GM23248 (cell line): ENCODE measurements around the gene PLEKHG4B. TPM values are rescaled to one million over a fixed set of nuclear protein-coding genes. Genes with fewer than 3 reads are reported as not detected.

Experiments used
- DNase-seq: peaks from one replicate; pipeline ENCODE4 v3.0.0-alpha.2; 2015
- H2AFZ ChIP-seq: fragments of 200-600 bp; sonication (generic); 2 replicates; pipeline ENCODE4 v1.6.1; 2016; ENCODE audit warnings: antibody characterized with exemption
- H3F3A ChIP-seq: fragments of 200-600 bp; sonication (generic); 2 replicates; pipeline ENCODE4 v1.6.1; 2016; ENCODE audit warnings: mild to moderate bottlenecking, antibody characterized with exemption, mixed run types; ENCODE audit not compliant: insufficient read depth
- H3K27ac ChIP-seq: fragments of 200-600 bp; sonication (generic); 2 replicates; pipeline ENCODE4 v1.5.1; 2016; ENCODE audit warnings: mild to moderate bottlenecking
- H3K27me3 ChIP-seq: fragments of 200-600 bp; sonication (generic); replicated peaks from 2 replicates; pipeline ENCODE4 v1.6.1; 2016; ENCODE audit warnings: mild to moderate bottlenecking; ENCODE audit not compliant: insufficient read depth
- H3K36me3 ChIP-seq: fragments of 200-600 bp; sonication (generic); 2 replicates; pipeline ENCODE4 v1.6.1; 2016; ENCODE audit warnings: low read depth, mild to moderate bottlenecking
- H3K4me1 ChIP-seq: fragments of 200-600 bp; sonication (generic); 2 replicates; pipeline ENCODE4 v1.6.1; 2016; ENCODE audit warnings: mild to moderate bottlenecking; ENCODE audit not compliant: insufficient read depth
- H3K4me2 ChIP-seq: fragments of 200-600 bp; sonication (generic); one replicate; pipeline ENCODE4 v1.6.1; 2016; ENCODE audit warnings: mild to moderate bottlenecking; ENCODE audit not compliant: unreplicated experiment
- H3K4me3 ChIP-seq: fragments of 200-600 bp; sonication (generic); 2 replicates; pipeline ENCODE4 v1.5.1; 2016; ENCODE audit warnings: mild to moderate bottlenecking
- H3K79me2 ChIP-seq: fragments of 200-600 bp; sonication (generic); 2 replicates; pipeline ENCODE4 v1.6.1; 2016; ENCODE audit warnings: mild to moderate bottlenecking; ENCODE audit not compliant: insufficient read depth
- H3K9ac ChIP-seq: fragments of 200-600 bp; sonication (generic); 2 replicates; pipeline ENCODE4 v1.6.1; 2016; ENCODE audit warnings: mild to moderate bottlenecking
- H3K9me2 ChIP-seq: fragments of 200-600 bp; sonication (generic); 2 replicates; pipeline ENCODE4 v1.6.1; 2016; ENCODE audit warnings: mixed run types, mild to moderate bottlenecking, moderate library complexity; ENCODE audit not compliant: insufficient read depth
- H3K9me3 ChIP-seq: fragments of 200-600 bp; sonication (generic); one replicate; pipeline ENCODE4 v1.6.1; 2017; ENCODE audit warnings: low read depth
- H4K20me1 ChIP-seq: fragments of 200-600 bp; sonication (generic); 2 replicates; pipeline ENCODE4 v1.6.0; 2016; ENCODE audit not compliant: insufficient read depth
- EZH2 ChIP-seq: fragments of 200-600 bp; sonication (generic); IDR thresholded peaks from 2 replicates; pipeline ENCODE4 v1.6.1; 2018; ENCODE audit warnings: antibody characterized with exemption, mild to moderate bottlenecking; ENCODE audit not compliant: insufficient read depth, poor library complexity, severe bottlenecking
- EZH2phosphoT487 ChIP-seq: fragments of 200-600 bp; sonication (generic); IDR thresholded peaks from 2 replicates; pipeline ENCODE4 v1.6.1; 2018; ENCODE audit warnings: antibody characterized with exemption, moderate library complexity, mild to moderate bottlenecking, low read depth; ENCODE audit not compliant: insufficient read depth
- WGBS, 2 experiments: methylation state at CpG; one replicate each; pipeline ENCODE4 v1.1.6; 2015 to 2017; ENCODE audit warnings: low lambda C conversion rate in 2 of 2, low coverage in 1 of 2; ENCODE audit errors: missing lambda C conversion rate in 2 of 2; 5-methylcytosine and 5-hydroxymethylcytosine counted together
- in situ Hi-C: fragments of 300-500 bp; cut with MboI; formaldehyde crosslinking; loops from 2 replicates; pipeline ENCODE4 v1.15.0; 2020
- polyA plus RNA-seq: library from polyadenylated mRNA; unstranded; fragments of >200 nt; fragmentation: Nextera tagmentation; extraction: Ambion mirVana; gene quantifications from 2 replicates; pipeline ENCODE4 v1.2.1, GENCODE V29; 2016
- total RNA-seq: library from RNA; depleted of rRNA; stranded (reverse); fragments of >200 nt; shearing (Covaris generic); gene quantifications from 2 replicates; pipeline ENCODE4 v1.2.3, GENCODE V29; 2014

PLEKHG4B gene
- total and polyA plus RNA-seq, 2 experiments from 2014 or later, result not detected

DNA sequence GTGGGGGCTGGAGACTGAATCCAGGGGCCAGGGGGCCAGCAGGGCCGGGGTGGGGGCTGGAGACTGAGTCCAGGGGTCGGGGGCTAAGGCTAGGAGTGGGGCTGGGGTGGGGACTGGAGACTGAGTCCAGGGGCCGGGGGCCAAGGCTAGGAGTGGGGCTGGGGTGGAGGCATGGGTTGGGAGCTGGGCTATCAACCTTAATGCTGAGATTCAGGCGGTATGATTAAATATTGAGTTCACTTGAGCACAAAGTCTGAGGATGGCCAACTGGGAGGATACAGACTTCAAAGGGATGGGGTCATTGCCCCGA lies 82.3 kb downstream of the PLEKHG4B start:
- Histone ChIP-seq H3K79me2 (no peaks in the 10 kb centered on the region), H3K36me3 (no peaks in the 10 kb centered on the region), H3F3A (peaks cover 1% of the 10 kb centered on the region; the same call in 1 of the 2 replicates), H3K4me2 (no peak overlapping the region), H3K27ac (no peak overlapping the region), H3K4me3 (no peak overlapping the region), H2AFZ (no peak overlapping the region), H4K20me1 (no peaks in the 10 kb centered on the region), H3K27me3 (peaks cover 14% of the 10 kb centered on the region), H3K4me1 (peaks cover 1% of the 10 kb centered on the region; the same call in 1 of the 2 replicates), H3K9me3 (no peaks in the 10 kb centered on the region), H3K9ac (no peak overlapping the region), H3K9me2 (no peaks in the 10 kb centered on the region)
- in situ Hi-C loops, result no loop called here
- TF ChIP-seq EZH2phosphoT487 (no peak), EZH2 (no peak)
- no peak for DNase-seq
- 55 to 77% methylated on average over 2 to 5 of the region's 5 CpGs for WGBS, 2 experiments

DNA sequence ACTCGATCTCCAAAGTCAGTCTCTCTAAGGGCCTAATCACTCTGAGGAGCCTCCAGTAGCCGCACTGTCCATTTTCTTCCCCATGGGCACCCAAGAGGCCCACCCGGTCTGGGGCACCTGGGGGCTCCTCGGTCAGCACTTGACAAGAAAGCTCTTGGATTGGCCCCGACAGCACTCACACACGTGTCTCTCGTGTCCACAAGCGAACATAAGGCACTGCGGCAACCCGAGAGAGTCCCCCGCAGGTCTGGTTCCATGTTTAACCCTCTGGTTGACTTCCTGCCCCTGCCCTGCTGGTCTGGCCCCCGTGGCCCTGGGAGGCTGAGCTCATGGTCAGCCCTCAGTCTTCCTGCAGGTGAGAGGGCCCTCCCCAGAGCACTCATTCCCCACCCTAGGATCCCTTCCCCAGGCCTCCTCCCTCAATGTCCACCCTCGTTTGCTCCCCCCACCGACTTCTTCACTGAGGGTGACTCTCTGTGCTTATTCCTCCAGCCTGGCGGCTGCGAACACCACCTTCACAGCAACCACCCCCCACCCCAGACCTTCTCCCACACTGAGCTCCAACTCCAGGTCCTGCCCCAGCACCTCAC lies 83.0 kb downstream of the PLEKHG4B start:
- Histone ChIP-seq H3K9me2 (no peaks in the 10 kb centered on the region), H4K20me1 (no peaks in the 10 kb centered on the region), H3K9me3 (no peaks in the 10 kb centered on the region), H3K27ac (no peak overlapping the region), H3F3A (no peaks in the 10 kb centered on the region), H3K36me3 (no peaks in the 10 kb centered on the region), H3K27me3 (peaks cover 14% of the 10 kb centered on the region), H3K4me3 (no peak overlapping the region), H3K79me2 (no peaks in the 10 kb centered on the region), H3K4me1 (no peaks in the 10 kb centered on the region), H2AFZ (no peak overlapping the region), H3K9ac (no peak overlapping the region), H3K4me2 (no peak overlapping the region)
- TF ChIP-seq EZH2 (no peak), EZH2phosphoT487 (no peak)
- 69 to 77% methylated on average over 15 to 16 of the region's 16 CpGs for WGBS, 2 experiments
- in situ Hi-C loops, result no loop called here
- DNase-seq, result no peak

DNA sequence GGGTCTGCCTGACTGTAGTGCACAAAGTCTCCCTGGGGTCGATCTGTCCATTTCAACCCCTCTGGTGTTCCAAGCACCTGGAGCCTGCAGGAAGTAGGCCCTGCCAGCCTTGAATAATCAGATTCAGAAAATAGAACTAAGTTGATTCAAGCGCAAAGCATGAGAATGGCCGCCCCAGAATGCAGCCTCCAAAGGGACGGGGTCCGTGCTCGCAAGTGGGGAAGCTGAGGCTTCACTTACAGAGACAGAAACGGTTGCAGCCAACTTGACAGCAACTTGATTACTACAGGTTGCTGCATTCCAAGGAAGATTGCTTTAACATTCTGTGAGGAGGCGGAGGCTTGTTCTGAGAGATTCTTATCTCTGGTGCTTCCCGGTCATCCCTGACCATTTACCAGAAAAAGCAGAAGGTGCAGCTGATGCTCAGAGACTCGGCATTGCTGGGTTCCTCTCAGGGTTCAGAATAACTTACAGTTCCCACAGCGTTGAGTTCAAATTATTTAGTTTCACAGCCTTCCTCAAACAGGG lies 84.4 kb downstream of the PLEKHG4B start:
- no peak overlapping the region for H3K27ac ChIP-seq
- in situ Hi-C loops, result no loop called here
- H4K20me1 ChIP-seq, result no peaks in the 10 kb centered on the region
- 65 to 66% methylated on average over 11 of the region's 11 CpGs for whole genome bisulfite sequencing, 2 experiments
- H3K36me3 ChIP-seq, result no peaks in the 10 kb centered on the region
- no peaks in the 10 kb centered on the region for H3K9me3 ChIP-seq
- TF ChIP-seq EZH2phosphoT487, result no peak
- TF ChIP-seq EZH2, result no peak
- H3K9me2 ChIP-seq, result no peaks in the 10 kb centered on the region
- no peak overlapping the region for H2AFZ ChIP-seq
- no peak for DNase-seq
- H3F3A ChIP-seq, result no peaks in the 10 kb centered on the region
- H3K4me3 ChIP-seq, result no peak overlapping the region
- H3K79me2 ChIP-seq, result no peaks in the 10 kb centered on the region
- no peak overlapping the region for H3K9ac ChIP-seq
- H3K4me1 ChIP-seq, result no peaks in the 10 kb centered on the region
- H3K4me2 ChIP-seq, result no peak overlapping the region
- H3K27me3 ChIP-seq, result peaks cover 14% of the 10 kb centered on the region

DNA sequence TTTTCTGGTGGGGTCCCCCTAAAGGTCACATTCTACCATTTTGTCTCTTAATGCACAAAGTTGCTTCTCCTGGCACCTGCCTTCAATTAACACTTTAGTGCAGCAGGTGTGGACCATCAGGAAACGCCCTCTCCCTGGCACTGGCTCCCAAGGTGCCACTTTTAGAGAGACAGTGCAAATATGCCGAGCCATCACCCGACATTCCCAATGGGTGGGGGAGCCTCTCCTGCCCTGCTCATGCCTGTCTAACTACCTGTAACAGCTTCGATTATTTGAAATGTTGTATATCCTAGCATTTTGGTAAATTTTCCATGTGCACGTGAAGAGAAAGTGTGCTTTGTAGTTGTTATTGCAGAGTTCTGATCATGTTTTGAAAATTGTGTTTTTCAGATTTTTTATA lies 86.1 kb downstream of the PLEKHG4B start:
- H3K27me3 ChIP-seq, result peaks cover 9% of the 10 kb centered on the region; the same call in 1 of the 2 replicates
- H3K27ac ChIP-seq, result no peak overlapping the region
- H4K20me1 ChIP-seq, result no peaks in the 10 kb centered on the region
- H3K9ac ChIP-seq, result no peak overlapping the region
- H3K4me3 ChIP-seq, result no peak overlapping the region
- no peaks in the 10 kb centered on the region for H3K79me2 ChIP-seq
- in situ Hi-C loops, result no loop called here
- no peaks in the 10 kb centered on the region for H3F3A ChIP-seq
- no peak for TF ChIP-seq EZH2phosphoT487
- no peak for TF ChIP-seq EZH2
- 38 to 43% methylated on average over 5 of the region's 5 CpGs for WGBS, 2 experiments
- no peaks in the 10 kb centered on the region for H3K4me1 ChIP-seq
- H3K4me2 ChIP-seq, result no peak overlapping the region
- DNase-seq, result no peak
- H3K9me2 ChIP-seq, result no peaks in the 10 kb centered on the region
- no peaks in the 10 kb centered on the region for H3K36me3 ChIP-seq
- H2AFZ ChIP-seq, result no peak overlapping the region
- H3K9me3 ChIP-seq, result no peaks in the 10 kb centered on the region
